HG02981 (cell line): Measurements from ENCODE around the gene CCDC92.
"Not testable (repeated sequence)": the region's sequence is repeated elsewhere in the genome, so short reads cannot be mapped to it uniquely, and the experiment has no call there.

Source experiments
- ATAC-seq: cut with Tn5 transposase; IDR thresholded peaks from one replicate; pipeline ENCODE4 v1.9.1; 2021; ENCODE audit warnings: mild to moderate bottlenecking, moderate library complexity; ENCODE audit not compliant: unreplicated experiment

CCDC92 gene

GRCh38 chr12:123950476-123951349 is 21.9 kb downstream of the CCDC92 start:
- ATAC-seq = no peak

GRCh38 chr12:123949770-123950165 is 22.9 kb downstream of the CCDC92 start:
- ATAC-seq = no peak

- ATAC-seq = no peak
Measured at GRCh38 chr12:123948796-123949769, 23.5 kb downstream of the CCDC92 start.

GRCh38 chr12:123948401-123948795 is 24.2 kb downstream of the CCDC92 start:
- ATAC-seq = no peak

- not testable (repeated sequence) for ATAC-seq
Measured at GRCh38 chr12:123947531-123947930, 25.1 kb downstream of the CCDC92 start.

- ATAC-seq = not testable (repeated sequence)
Measured at GRCh38 chr12:123946516-123947505, 25.8 kb downstream of the CCDC92 start.

GRCh38 chr12:123946152-123946515 is 26.5 kb downstream of the CCDC92 start:
- ATAC-seq = no peak

- no peak for ATAC-seq
Measured at GRCh38 chr12:123945287-123946151, 27.1 kb downstream of the CCDC92 start.

GRCh38 chr12:123944696-123945095 is 27.9 kb downstream of the CCDC92 start:
- ATAC-seq = no peak

- ATAC-seq = no peak
Measured at GRCh38 chr12:123943816-123944215, 28.8 kb downstream of the CCDC92 start.

- ATAC-seq = no peak
Measured at GRCh38 chr12:123942911-123943648, 29.6 kb downstream of the CCDC92 start.

- no peak for ATAC-seq
Measured at GRCh38 chr12:123942238-123942653, 30.4 kb downstream of the CCDC92 start.

- no peak for ATAC-seq
Measured at GRCh38 chr12:123941624-123942237, 30.9 kb downstream of the CCDC92 start.

- ATAC-seq = no peak
Measured at GRCh38 chr12:123941000-123941399, 31.6 kb downstream of the CCDC92 start.

- no peak for ATAC-seq
Measured at GRCh38 chr12:123940627-123940966, 32.0 kb downstream of the CCDC92 start.

GRCh38 chr12:123939716-123940626 is 32.7 kb downstream of the CCDC92 start:
- ATAC-seq = no peak

GRCh38 chr12:123938679-123939480 is 33.8 kb downstream of the CCDC92 start:
- ATAC-seq = no peak
